ENCODE results near the gene MIA3. TPM values are rescaled to one million over a fixed set of nuclear protein-coding genes. Genes with fewer than 3 reads are reported as not detected.

MIA3 gene
- total and polyA plus RNA-seq, 2 of the 4 experiments (the other 2 are of a cell fraction), result 35.0 to 45.4 TPM

DNA sequence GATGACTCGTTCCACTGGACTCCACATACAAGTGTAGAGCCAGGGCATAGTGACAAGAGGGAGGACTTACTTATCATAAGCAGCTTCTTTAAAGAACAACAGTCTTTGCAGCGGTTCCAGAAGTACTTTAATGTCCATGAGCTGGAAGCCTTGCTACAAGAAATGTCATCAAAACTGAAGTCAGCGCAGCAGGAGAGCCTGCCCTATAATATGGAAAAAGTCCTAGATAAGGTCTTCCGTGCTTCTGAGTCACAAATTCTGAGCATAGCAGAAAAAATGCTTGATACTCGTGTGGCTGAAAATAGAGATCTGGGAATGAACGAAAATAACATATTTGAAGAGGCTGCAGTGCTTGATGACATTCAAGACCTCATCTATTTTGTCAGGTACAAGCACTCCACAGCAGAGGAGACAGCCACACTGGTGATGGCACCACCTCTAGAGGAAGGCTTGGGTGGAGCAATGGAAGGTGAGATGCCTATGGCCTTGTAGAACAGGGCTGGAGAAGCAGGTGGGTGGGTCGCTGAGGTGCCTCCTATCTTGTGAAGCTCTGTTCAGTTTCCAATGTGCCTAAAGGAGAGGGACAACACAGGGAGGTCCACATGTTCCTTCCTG, 12.1 kb downstream of the MIA3 start:
- Histone ChIP-seq H2AK9ac (replicated peaks; ENCODE audit: low read depth, low read length, poor library complexity) (peak overlapping the region; percentile 49), H3K4me1 (ENCODE audit: control insufficient read depth, insufficient read depth, low read length) (peaks cover 7% of the 10 kb centered on the region; the same call in 1 of the 2 replicates), H2BK5ac (ENCODE audit: low read depth, low read length, poor library complexity, severe bottlenecking) (no peak overlapping the region), H2AFZ (replicated peaks; ENCODE audit: low read length, poor library complexity) (no peak overlapping the region), H2BK20ac (ENCODE audit: low read depth, low read length) (no peak overlapping the region), H2BK15ac (ENCODE audit: low read depth, low read length) (no peak overlapping the region), H3K4me2 (ENCODE audit: low read depth, low read length) (no peak overlapping the region; the same call in 1 of the 2 replicates), H3K14ac (replicated peaks; ENCODE audit: low read depth, low read length) (no peak overlapping the region), H3K18ac (ENCODE audit: low read depth, low read length) (no peak overlapping the region), H3K23ac (ENCODE audit: low read depth, low read length) (no peak overlapping the region), H3K9me3 (ENCODE audit: control insufficient read depth, insufficient read depth, low read length) (no peaks in the 10 kb centered on the region), H4K5ac (ENCODE audit: low read depth, low read length) (no peak overlapping the region), H4K8ac (ENCODE audit: low read depth in 2 of 2, low read length in 2 of 2) (no peak overlapping the region), H3K4ac (ENCODE audit: low read depth, low read length) (no peak overlapping the region), H3K79me1 (ENCODE audit: low read depth in 1 of 2, low read length in 2 of 2) (peaks cover 0 to 3% of the 10 kb centered on the region in 2 experiments; a peak in 1 of 4 replicates), H3K4me3 (ENCODE audit: insufficient read depth, low read depth, low read length) (no peak overlapping the region), H2AK5ac (ENCODE audit: low read depth, low read length) (0 out of 2 replicates have a peak overlapping the region, but pooled peaks have one; percentile 23), H3K36me3 (ENCODE audit: control insufficient read depth, insufficient read depth, low read length) (peaks cover 36% of the 10 kb centered on the region), H3K9me1 (ENCODE audit: insufficient read depth, low read length) (peaks cover 4% of the 10 kb centered on the region), H3K27ac (ENCODE audit: insufficient read depth, low read length) (no peak overlapping the region), H3K27me3 (ENCODE audit: control insufficient read depth, insufficient read depth, low read length) (no peaks in the 10 kb centered on the region), H4K20me1 (ENCODE audit: insufficient read depth, low read length) (no peaks in the 10 kb centered on the region), H3K9ac (ENCODE audit: low read depth, low read length) (no peak overlapping the region), H4K91ac (ENCODE audit: insufficient read depth, low read depth, low read length) (no peak overlapping the region), H2BK120ac (ENCODE audit: low read depth, low read length) (no peak overlapping the region), H3K56ac (ENCODE audit: extremely low read depth, insufficient read depth, low read length) (no peak overlapping the region)
- ATAC-seq (ENCODE audit: low read depth) (peak; percentile 40), DNase-seq (peak; percentile 52)
- in situ Hi-C loops (cut with MboI; ENCODE audit: low sequenced_read_pairs), result loop anchor here (5.0 to 25.0 kb wide), 4 partner anchors 163 to 1168 kb away; partner anchors contain the start of gene DUSP10
- CTCF ChIA-PET, result no interaction called here
- TF ChIP-seq BHLHE40 (IDR thresholded peaks at IDR 0.05; ENCODE audit: low read depth, low read length) (no peak), NFE2L2 (IDR thresholded peaks at IDR 0.05; ENCODE audit: low read depth, low read length) (no peak), CEBPB (IDR thresholded peaks at IDR 0.05; ENCODE audit: low read depth, low read length) (no peak), MAFK (IDR thresholded peaks at IDR 0.05; ENCODE audit: low read depth, low read length) (no peak), MAZ (IDR thresholded peaks at IDR 0.05; ENCODE audit: borderline replicate concordance, low read depth, low read length) (no peak), USF2 (IDR thresholded peaks at IDR 0.05; ENCODE audit: low read depth, low read length) (no peak), POLR2A (IDR thresholded peaks at IDR 0.05; ENCODE audit: low read depth, low read length) (no peak), MXI1 (IDR thresholded peaks at IDR 0.05; ENCODE audit: borderline replicate concordance, low read depth, low read length) (no peak), RFX5 (IDR thresholded peaks at IDR 0.05; ENCODE audit: low read depth, low read length) (no peak), SMC3 (IDR thresholded peaks at IDR 0.05; ENCODE audit: low read depth, low read length) (no peak), RAD21 (IDR thresholded peaks at IDR 0.05; ENCODE audit: low read length) (no peak), RCOR1 (IDR thresholded peaks at IDR 0.05; ENCODE audit: insufficient replicate concordance, low read length) (no peak)
- TF ChIP-seq, protein P1, sequence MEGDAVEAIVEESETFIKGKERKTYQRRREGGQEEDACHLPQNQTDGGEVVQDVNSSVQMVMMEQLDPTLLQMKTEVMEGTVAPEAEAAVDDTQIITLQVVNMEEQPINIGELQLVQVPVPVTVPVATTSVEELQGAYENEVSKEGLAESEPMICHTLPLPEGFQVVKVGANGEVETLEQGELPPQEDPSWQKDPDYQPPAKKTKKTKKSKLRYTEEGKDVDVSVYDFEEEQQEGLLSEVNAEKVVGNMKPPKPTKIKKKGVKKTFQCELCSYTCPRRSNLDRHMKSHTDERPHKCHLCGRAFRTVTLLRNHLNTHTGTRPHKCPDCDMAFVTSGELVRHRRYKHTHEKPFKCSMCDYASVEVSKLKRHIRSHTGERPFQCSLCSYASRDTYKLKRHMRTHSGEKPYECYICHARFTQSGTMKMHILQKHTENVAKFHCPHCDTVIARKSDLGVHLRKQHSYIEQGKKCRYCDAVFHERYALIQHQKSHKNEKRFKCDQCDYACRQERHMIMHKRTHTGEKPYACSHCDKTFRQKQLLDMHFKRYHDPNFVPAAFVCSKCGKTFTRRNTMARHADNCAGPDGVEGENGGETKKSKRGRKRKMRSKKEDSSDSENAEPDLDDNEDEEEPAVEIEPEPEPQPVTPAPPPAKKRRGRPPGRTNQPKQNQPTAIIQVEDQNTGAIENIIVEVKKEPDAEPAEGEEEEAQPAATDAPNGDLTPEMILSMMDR (conservative IDR thresholded peaks at IDR 0.05; ENCODE audit: low read depth, low read length), result no peak
- TF ChIP-seq, protein P2, sequence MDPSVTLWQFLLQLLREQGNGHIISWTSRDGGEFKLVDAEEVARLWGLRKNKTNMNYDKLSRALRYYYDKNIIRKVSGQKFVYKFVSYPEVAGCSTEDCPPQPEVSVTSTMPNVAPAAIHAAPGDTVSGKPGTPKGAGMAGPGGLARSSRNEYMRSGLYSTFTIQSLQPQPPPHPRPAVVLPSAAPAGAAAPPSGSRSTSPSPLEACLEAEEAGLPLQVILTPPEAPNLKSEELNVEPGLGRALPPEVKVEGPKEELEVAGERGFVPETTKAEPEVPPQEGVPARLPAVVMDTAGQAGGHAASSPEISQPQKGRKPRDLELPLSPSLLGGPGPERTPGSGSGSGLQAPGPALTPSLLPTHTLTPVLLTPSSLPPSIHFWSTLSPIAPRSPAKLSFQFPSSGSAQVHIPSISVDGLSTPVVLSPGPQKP (IDR thresholded peaks at IDR 0.05; ENCODE audit: borderline replicate concordance, low read depth, low read length), result no peak
- intact Hi-C loops (cut with micrococcal nuclease), result loop anchor here (5.0 kb wide), 1 partner anchor 743 kb away; no protein-coding TSS in a partner anchor
- POLR2A ChIA-PET (ENCODE audit: unreplicated experiment), result interaction anchor here (0.6 kb wide), 1 partner anchor 22 kb away, joined by 4 read pairs; no protein-coding TSS in a partner anchor
- BruUV-seq (replicated peaks), result no TSS peak
- 73% methylated on average over 2 of the region's 7 CpGs; no CpG with 5 or more reads in 1 of the 2 experiments for WGBS, 2 experiments (ENCODE audit: extremely low coverage in 2 of 2, insufficient read length in 1 of 2)
- dilution Hi-C loops (cut with HindIII; ENCODE audit: low sequenced_read_pairs, unreplicated experiment), result no loop called here
